CD4-positive, alpha-beta T cell treated with Interferon gamma for 1 hour (primary cell): ENCODE data around the gene GLT1D1.
A peak's percentile ranks its signal among the peaks of the same experiment; 100 is the strongest.

Source experiments
- DNase-seq: peaks from one replicate; pipeline ENCODE4 v3.0.0-alpha.2; 2020

Gene GLT1D1

DNA sequence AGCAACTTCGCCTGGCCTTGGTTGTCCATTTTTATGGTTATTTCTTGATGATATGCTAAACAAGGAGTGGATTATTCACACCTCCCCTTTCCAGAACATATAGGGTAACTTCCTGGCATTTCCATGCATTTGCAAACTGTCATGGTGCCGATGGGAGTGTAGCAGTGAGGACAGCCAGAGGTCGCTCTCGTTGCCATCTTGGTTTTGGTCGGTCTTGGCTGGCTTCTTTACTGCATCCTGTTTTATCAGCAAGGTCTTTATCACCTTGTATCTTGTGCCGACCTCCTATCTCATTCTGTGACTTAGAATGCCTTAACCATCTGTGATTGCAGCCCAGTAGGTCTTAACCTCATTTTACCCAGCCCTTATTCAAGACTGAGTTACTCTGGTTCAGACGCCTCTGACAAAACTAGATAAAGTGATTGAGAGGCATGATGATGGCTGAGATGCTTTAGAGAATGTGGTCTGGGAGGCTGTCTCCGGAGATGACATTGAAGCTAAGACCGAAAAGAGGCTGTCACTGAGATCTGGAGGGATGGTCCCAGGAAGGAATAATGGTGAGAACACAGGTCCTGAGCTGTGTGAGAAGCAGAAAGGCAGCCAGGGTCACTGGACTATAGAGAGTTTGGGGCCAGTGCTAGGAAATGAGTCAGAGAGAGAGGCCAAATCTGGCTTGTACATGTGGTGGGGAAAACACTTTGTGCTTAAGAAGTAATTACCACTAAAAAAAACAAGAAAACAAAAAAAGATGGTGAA, 2.9 kb downstream of the GLT1D1 start:
- no peak for DNase-seq

DNA sequence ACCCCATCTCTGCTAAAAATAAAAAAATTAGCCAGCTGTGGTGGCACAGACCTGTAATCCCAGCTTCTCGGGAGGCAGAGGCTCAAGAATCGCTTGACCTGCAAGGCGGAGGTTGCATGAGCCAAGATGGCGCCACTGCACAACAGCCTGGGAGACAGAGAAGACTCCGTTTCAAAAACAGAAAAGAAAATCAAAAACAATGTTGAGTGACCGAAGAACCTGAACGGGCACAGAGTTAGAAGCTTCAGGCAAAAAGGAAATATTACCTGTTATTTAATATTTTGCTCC, 3.5 kb downstream of the GLT1D1 start:
- DNase-seq: no peak

DNA sequence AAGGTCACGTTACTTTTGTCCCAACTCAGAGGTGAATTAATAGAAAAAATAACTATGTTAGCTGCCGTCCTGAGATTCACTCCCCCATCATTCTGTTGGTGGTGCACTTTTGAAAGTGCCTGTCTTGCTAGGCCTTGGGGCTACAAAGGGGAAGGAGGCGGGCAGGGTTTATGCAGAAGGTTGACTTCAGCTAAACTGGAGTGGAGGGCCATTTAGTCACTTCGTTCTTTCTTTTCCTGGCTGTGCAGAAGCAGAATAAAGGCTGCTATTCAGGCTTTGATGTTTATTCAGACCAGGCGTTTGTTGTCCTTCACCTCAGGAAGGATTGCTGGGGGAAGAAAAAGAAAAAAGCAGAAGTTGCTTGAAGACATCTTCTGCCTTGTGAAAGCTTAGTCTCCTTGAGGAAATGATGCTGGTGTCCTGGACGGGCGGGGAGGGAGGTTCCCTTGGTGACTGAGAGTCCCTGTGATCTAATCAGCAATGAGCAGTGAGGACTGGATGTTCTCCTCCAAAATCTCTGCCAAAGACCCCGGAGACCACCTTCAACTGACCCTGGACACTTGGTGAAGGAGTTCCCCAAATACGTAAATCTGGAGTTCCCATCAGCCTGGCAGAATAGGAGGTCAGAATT, 4.0 kb downstream of the GLT1D1 start:
- peak; percentile 25 for DNase-seq

DNA sequence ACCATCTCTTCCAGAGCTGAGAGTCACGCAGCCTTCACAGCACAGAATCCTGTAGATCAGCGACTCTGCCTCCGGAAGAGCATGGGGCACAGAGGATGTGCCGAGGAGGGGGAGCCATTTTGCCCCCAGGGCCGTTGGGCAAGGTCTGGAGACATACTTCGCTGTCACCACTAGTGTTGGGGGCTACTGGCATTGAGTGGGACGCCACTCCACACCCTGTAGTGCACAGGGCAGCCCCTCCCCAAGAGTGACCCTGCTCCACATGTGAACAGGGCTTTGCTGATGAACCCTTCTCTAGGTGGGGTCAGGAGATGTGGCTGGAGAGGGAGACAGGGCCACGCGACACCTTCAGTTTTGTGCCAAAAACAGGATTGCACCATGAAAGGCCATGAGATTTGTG, 6.0 kb downstream of the GLT1D1 start:
- no peak for DNase-seq

DNA sequence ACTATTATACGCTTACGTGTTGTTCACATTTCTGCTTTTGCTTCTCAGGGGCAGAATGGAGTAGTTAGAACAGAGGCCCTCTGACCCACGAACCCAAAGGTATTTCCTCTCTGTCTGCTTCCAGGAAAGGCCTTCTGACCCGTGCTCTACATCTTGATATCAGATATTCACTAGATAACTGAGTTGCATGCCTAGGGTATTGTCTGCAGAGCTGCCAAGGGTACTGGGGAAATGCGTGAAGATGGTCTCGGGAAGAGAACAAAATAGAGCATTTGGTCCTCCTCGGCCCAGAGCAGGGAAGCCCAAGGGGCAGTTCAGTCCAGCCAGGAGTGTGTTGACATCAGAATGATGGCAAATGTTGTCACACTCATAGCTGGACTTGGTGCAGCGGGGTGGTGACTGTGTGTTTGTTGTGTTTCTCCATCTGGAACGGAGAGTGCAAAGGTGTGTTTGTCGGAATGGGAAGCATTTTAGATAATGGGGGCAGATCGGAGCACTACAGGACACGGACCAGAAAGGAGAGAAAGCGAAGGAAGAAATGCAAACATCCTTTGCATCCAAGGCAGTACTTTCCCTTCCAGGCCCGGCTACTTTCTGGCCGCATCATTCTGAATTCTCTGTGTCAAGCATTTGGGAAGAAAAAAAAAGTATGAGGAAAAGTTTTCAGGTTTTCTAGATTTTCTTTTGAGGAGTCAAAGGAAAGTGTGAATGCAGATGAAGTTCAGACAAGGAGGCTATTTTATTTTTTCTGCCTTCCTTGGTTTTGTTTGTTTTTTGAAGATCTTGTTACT, 8.1 kb downstream of the GLT1D1 start:
- no peak for DNase-seq

DNA sequence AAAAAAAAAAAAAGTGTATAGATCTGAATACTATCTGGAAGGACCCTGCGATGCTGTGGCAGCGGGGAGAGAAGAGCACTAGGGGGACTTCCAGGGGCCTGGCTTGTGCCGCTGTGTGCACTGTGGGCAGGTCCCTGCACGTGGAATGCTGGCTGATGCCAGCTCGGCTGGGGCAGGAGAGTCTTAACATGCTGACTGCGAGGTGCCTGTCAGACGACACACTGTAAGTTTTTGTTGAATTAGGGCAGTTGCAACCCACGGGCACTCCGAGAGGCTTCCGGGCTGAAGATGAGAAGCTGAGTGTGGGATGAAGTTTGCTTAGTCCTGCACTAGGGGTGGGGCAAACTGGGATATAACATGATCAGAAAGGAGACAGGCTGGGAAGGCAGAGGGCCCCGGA, 10.7 kb downstream of the GLT1D1 start:
- no peak for DNase-seq

DNA sequence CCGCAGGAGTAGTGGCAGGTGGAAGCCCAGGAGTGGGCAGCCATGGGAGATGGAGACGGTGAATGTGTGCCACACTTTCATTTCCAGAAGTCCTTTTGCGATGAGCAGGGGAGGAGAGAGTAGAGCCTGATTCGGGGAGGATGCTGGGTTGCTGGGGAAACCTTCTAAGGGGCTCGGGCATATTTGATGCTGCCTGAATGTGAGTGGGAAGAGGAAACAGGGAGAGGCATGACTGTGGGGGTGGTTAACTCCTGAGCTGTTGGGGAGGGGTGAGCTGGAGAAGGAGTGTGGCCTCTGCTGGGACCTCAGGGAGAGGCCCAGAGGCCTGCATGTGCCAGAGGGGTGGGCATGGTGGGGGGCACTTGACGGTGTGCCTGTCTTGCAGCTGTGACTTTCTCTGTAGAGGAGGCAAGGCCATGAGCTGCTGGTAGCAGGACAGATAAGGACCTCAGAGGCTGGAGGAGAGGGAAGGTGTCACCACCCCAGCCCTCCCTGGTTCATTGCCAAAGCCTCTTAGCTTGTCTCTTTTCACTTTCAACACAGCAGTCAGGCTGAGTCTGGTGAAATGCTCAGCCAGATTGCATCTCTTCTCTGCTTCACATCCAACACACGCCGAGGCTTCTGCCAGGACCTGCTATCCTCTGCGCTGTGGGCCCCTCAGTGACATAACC, 11.4 kb downstream of the GLT1D1 start:
- DNase-seq: no peak

DNA sequence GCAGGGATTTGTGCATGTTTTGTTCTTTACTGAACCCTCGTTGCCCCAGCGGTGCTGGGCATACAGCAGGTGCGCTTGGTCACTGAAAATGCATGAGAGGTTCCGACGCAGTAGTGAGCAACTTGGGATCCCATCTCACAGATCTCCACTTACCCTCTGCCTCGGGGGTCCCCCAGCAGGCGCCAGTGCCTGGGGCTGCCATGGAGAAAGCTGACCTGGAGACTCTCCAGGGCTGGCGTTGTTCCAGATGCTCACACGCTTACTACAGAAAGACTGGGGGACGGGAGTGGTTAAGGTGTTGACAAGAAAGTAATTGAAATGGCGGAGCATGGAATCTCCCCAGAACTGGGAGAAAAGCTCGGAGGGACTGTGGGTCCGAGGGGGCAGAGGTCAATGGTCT, 14.2 kb downstream of the GLT1D1 start:
- DNase-seq: no peak

DNA sequence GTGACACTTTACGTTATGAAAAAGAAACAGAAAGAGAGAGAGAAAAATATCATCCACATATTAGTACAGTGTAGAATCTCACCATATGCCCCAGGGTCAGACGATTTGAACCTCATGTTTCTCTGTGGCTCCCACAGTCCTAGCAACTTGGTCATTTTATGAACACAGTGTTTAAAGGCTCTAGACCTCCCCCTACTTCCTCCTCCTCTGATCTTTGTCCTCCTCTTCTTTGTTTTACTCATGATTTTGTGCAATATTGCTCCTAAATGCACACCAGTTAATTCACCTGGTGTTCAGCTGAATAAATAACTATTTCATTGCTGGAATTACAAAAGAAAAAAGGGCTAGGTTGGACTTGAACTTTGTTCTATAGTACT, 18.2 kb downstream of the GLT1D1 start:
- DNase-seq: no peak

DNA sequence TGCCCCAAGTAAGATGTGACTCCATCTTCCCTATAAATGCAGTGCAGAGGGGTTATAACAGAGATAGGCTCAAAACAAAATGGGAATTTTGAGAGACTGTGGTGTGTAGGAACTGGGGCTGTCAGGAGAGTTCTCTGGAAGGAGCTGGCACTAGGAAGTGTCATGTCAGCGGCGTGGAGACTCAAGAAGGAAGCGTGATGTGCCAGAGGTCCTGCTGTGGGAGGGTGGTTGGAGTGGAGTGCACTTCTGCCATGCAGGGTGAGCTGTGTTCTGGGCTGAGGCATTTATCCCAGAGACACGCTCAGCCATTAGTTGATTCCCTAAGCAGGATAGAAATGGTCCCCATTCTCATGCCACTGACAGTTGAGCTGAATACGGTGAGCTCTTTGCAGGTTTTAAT, 19.0 kb downstream of the GLT1D1 start:
- DNase-seq: no peak

DNA sequence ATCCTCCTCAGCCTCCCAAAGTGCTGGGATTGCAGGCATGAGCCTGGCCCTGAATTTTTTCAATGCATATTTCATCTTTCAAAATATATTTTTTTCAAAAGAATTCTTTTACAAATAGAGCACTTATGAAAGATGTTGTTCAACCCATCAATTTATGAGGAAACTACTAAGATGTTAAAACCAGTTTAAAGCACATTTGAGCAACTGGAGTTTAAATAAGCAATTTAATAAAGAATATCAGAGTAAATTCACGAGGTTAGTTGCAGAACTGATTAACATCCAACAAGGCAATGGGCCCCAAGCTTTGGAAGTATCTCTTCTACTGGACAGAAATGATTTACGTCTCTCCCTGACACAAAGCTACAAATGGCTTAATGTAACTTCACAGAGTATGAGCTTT, 23.3 kb downstream of the GLT1D1 start:
- DNase-seq: no peak

DNA sequence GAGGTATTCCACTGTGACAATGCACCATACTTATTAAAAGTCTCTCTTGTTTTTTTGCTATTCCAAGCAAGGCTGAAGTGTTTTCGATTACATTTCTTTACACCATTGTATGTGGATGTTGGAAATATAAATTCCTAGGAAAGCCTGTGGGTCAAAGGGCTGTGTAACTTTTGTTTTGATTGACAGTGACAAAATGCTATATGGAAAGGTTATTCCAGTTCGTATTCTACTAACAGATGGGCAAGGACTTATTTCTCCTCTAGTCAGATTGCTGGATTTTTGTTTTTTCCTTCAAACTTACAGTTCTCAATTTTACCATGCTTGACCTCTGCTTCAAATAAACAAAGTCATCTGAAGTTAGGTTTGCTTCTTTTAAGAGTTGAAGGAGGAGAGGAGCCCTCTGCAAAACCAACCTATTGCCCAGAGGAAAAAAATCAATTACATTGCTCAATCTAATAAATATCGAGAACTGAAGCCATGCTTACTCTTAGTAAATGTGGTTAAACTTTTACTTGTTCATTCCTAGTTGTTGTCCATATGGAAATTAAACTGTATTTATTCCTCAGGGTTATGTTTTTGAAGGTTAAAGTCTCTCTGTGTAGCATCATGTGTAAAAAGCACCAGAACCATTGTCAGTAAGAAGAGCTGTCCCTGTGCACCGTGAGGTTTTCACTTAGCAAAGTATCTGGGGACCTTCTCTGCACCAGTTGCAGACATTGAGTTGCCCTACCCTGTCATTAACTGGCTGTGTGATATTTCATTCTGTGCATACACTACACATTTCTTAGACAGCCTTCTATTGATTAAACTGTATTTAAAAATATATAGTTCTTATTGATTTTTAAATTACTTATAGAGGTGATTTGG, 26.9 kb downstream of the GLT1D1 start:
- DNase-seq: no peak

DNA sequence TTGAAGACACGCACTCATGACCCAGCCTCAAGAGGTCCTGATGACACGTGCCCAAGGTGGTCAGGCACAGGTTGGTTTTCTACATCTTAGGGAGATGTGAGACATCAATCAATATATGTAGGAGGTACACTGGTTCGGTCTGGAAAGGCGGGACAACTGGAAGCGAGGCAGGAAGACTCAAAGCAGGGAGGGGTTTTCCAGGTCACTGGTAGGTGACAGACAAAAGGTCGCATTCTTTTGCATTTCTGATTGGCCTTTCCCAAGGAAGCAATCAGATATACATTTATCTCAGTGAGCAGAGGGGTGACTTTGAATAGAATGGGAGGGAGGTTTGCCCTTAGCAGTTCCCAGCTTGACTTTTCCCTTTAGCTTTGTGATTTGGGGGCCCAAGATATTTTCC, 38.6 kb downstream of the GLT1D1 start:
- no peak for DNase-seq

DNA sequence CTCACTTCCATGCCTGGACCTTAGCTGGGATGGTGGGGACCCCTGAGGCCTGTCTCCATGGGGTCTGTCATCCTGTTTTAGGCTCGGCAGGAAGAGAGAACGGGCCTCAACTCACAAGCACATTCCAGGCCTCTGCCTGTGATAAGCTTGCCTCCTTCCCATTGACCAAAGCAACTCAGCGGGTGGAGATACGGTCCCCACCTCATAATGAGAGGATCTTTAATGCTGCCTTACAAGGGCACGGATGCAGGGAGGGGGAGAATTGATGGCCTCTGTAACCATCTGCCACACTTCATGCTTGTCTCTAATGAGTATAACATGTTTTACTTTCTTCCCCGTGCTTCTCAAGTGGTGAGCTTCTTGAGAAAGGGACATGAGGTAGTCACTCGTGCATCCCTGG, 50.0 kb downstream of the GLT1D1 start:
- DNase-seq: no peak

DNA sequence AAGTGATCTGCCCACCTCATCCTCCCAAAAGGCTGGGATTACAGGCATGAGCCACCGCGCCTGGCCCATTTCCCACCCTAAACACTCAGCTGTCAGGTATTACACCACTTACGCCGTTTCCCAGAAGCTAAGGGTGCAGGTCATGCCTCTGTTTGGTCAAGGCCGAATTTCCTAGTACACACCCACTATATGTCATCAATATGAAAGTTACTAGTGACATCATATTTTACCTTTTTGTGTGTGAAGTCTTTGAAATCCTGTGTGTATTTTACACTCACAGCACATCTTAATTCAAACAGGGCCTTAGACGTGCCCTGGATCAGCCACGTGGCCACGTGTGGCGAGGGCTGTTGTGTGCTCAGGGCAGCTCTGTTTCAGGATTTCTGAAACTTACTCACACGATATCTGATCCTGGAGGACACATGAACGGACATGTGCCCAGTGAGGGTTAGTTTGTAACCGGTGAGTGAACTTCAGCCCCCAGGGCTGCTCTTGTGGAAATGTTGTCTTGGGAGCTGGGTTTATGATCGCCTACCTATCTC, 51.8 kb downstream of the GLT1D1 start:
- DNase-seq: no peak

DNA sequence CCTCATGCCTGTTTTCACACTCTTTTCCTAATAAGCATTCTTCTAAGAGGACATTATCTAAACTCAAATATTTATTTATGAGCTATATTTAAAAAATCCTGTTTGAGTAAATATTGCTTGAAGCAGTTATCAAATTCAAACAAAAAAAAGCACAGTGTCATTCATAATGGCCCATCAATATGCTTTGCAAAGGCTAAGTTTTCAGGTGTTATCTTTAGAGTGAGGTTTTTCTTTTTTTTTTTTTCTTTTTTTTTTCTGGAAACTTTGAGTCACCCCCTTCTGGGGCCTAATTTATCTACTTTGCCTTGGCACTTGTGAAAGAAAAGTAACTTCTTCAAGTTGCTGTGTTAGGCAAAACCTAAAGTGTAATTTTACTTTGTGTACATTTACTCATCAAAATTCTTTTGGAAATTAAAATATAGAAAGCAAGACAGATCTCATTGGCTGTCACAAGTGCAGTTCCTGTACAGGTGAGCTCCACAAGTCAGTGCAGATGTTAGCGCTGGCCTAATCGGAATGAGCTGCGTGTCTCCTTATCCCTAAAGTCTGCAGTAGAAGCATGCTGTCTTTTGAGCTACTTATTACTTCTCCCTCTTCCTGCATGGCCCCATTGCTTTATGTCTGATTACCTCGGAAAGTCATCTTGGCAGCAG, 53.3 kb downstream of the GLT1D1 start:
- no peak for DNase-seq

DNA sequence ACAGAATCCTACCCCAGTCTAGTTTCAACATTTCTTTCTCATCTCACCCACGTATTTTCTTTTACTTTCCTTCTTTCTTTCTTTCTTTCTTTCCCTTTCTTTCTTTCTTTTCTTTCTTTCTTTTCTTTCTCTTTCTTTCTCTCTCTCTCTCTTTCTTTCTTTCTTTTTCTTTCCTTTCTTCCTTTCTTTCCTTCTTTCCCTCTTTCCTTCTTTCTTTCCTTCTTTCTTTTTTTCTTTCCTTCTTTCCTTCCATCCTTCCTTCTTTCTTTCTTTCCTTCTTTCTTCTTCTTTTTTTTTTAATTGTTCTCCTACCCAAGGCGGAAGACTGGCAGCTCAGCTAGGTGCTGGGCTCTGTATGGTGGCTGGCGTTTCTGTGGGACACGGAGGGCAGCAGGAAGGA, 55.0 kb downstream of the GLT1D1 start:
- no peak for DNase-seq

DNA sequence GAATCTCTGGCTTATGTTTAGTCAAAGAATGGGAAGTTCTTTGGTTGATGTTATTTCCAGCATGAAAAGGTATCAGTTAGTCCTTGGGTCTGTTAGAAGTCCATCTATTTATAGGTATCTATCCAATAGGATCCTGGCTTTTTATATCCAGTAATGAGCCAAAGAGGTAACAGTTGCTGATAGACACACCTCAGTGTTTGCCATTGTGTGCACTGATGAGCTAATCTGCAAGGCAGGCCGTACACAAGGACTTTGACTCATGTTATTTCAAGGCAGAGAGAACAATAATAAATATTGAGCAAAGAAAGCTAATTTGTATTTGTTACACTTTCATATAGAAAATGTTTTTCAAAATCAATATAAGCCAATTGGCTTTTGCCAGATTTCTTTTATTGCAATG, 56.4 kb downstream of the GLT1D1 start:
- no peak for DNase-seq

DNA sequence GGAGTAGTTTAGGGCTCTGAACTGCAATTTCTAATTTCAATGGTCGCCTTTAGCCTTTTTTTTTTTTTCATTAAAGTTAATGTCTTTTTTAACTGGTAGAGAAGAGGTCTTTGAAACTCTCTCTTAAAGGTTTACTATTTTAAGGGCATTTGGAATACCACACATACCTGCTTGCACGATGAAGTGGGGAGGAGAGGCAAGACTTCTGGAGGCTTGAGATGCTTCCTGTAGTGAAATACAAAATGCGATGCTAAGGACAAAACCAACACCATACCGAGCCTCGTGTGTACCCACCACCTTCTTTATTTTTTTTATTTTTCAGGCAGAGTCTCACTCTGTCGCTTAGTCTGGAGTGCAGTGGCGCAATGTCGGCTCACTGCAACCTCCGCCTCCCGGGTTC, 57.4 kb downstream of the GLT1D1 start:
- DNase-seq: no peak

DNA sequence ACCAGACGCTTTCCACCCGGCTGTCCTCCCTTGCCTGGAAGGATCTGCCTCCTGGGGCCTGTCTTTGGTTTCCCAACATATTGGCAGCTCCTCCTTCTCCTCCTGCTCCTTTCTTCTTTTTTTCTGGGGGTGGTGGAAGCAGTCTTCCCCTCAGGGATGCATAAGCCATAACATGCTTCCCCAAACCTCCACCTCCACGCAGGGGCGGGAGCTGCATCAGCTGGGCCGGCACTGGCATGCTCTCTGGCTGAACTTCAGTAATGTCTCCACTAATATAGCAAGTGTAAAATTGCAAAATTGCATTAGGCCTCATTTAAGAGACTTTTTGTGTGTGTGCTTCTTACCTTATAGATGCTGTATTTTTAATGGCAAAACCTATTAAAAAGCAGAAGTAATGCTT, 58.6 kb downstream of the GLT1D1 start:
- no peak for DNase-seq

DNA sequence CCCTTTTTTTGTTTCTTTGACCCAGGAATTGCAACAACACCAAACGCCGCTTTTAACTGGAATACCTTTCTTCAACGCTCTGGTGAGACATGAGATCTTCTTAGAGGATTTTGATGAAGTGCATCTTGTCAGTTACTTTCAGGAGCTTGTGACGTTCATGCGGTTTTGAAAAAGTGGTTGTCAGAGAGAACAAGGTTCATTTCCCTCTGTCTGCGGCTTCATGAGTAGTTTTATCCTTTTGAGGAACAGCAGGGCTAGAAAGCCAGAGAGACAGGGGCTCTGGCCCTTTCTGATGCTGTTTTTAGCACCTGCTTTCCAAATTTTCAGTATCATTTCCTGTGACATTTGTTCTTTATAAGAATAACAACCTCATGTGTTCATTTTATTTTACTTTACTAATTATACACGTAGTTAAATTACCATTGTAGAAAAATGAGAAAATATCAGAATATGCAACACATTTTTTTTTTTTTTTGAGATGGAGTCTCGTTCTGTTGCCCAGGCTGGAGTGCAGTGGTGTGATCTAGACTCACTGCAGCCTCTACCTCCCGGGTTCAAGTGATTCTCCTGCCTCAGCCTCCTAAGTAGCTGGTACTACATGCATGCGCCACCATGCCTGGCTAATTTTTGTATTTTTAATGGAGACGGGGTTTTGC, 61.8 kb downstream of the GLT1D1 start:
- DNase-seq: peak; percentile 25
